Stimulated activated CD8-positive, alpha-beta memory T cell treated with anti-CD3 and anti-CD28 coated beads, Interleukin-2, amount 100 ng/mL, for 48 hours (primary cell): Measurements from ENCODE around the gene CHD5.

ENCODE experiments used
- DNase-seq, 2 donors: peaks; one replicate each; pipeline ENCODE4 v3.0.0-alpha.2; 2020; ENCODE audit warnings: low read depth in 2 of 2

Gene CHD5

DNA sequence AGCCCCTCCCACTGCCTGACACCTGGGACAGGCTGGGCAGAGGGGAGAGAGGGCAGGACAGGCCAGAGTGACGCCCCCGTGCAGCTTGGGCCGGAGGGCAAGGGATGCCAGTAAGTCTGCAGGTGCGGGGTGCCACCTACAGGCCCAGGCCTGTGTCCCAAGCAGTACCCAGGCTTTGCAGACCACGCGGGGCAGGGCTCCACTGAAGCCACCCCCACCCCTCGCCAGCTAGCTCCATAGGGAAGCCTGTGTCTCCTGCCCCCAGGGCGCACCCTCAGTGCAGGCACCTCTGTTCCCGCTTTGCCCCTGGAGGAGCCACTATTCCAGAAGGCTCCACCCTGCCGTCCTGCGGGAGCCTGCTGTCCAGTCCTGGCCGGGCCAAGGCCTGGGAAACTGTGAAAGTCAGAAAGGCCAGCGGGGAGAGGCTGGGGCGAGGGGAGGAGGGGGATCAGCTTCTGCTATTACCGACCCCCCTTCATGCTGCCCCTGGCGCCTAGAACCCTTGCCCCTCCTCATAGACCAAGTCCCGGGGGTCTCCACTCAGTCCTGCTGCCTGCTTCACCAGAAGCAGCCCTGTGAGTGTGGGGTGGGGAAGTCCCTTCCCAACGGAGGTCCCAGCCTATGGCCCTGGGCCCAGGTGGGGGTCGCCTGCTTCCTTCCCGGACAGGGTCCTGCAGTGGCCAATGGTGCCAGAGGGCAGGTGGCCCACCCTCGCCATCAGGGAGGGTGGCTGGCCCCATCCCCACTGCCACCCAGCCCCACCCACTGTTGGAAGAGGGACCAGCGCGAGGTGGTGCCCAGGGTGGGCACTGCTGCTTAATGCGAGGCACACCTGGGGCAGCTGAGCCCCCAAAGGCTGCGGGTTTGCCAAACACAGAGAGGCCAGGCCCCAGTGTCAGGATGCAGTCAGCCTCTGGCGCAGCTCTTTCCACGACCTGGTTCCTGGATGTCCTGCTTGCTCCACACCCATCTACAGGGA, 80.0 kb downstream of the CHD5 start:
- no peak for DNase-seq

DNA sequence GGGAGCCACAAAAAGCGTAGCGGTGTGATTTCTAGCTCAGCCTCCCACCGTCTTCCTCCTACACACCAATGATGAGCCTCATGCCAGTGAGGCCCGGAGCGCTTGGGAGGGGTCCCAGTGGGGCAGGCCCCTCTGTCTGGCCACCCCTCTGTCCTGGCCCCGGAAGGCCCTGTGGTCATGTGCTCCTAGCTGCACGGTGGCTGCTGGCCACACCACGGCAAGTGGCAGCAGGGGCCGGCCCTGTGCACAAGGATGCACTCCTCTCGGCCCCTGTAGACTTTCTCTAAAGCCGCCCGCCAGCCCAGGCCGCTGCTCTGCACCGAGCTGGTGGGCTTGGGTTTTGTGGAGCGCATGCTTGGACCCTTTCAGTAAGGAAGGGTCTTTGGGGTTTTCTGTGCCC, 80.8 kb downstream of the CHD5 start:
- no peak for DNase-seq

DNA sequence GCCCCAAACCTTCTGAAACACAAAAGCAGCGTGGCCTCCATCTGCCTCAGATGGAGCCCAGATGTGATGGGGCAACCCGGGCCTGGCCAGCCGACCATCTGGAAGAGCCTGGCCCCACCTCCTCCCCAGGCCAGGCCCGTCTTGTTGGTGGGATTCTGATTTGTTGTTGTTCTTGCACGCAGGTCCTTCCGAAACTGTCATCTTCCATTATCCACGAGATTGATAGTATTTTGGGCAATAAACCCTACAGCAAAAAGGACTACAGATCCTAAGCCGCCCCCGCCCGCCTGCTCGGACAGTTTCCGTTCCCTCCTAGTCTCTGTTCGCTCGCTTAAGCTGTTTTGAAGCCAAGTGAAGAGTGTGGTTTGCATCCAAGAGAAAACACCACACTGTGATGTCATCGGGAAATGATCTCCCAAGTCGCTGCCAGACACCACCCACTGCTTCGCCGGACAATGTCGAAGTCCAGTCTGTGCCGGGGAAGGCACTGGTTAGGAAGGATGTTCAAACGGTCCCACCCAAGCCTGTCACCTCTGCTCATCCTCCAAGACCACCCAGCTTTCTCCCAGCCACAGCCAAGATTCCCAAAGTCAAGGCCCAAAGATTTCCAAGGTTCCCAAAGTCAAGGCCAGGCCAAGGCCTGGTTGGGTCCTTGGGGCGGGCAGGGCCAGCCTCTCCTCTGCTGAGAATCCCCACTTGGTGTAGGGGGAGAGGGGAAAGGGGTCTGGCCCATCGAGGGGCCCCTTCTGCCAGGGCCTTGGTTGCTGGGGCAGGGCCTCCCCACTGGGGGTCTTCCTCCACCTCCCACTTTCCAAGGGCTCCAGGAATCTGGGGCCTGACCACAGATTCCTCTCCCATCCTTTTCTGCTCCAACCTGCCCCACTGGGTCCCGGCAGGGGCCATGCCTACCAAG, 81.6 kb downstream of the CHD5 start:
- no peak for DNase-seq

DNA sequence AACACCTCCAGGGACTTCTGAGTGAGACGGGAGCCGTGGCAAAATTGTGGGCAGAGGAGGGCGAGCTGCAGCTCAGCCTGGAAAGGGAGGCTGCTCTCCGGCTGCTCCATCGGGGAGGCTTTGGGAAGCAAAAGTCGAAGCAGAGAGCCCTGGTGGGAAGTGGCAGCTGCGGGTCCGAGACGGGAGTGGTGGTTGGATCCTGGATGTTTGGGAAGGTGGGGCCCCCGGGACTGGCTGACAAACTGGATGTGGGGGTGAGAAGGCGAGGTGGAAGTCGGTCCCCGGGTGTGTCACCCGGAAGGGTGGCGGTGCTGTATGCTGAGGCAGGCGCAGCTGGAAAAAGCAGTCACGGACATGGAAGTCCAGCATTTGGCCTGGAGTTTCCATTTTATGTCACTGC, 82.3 kb downstream of the CHD5 start:
- DNase-seq: no peak

DNA sequence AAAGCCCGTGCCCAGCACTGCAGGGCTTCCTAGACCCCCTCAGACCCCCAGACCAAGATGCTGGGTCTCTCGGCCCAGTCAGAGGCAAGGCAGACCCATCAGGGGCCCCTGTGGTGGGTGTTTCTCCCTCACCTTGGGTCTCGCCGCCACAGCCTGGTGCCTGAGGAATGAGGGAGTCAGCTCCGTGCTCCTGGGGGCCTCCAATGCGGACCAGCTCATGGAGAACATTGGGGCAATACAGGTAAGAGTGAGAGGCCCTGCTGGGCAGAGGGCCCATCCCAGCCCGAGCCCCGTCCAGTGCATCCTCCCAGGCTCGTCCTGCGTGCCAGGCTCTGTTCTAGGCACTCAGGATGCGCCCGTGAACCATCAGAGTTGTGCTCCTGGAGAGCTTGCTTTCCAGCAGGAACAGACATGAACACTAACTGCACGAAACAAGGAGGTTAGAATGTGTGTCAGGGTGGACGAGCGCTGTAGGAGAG, 83.0 kb downstream of the CHD5 start:
- DNase-seq: no peak

DNA sequence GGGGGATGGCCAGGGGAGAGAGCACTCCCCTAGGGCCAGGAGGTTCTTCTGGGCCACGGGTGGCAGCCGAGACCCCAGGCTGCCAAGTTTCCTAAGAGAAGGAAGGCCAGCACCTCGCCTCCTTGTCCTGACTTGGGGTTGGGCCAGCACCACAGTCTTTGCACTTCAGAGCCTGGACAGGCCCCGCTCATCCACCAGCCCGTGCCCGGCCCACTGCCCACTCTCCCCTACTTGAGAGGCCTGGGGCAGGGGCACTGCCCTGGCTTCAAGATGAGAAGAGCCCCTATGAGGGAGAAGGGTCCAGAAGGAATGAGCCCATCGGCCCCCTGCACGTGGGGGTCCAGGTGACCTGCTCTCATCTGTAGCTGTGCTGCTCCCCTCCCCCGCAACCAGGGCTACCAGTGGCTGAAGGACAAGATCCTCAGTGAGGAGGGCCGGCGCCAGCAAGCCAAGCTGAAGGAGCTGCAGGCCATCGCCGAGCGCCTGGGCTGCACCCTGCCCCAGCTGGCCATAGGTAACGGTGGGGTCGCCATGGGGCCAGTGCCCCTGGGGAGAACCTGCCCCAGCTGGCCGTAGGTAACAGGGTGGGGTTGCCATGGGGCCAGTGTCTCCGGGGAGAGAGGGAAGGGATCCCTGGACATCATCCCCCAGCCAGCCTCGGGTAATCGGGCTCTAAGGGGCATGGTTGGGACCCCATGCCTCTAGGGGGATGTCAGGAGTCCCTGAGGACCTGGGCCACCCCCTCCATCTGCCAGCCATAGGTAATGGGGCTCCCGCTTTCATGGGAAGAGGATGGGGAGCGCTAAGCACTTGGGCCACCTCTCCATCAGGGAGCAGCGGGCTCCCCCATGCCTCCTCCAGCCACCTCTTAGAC, 83.6 kb downstream of the CHD5 start:
- DNase-seq: no peak

DNA sequence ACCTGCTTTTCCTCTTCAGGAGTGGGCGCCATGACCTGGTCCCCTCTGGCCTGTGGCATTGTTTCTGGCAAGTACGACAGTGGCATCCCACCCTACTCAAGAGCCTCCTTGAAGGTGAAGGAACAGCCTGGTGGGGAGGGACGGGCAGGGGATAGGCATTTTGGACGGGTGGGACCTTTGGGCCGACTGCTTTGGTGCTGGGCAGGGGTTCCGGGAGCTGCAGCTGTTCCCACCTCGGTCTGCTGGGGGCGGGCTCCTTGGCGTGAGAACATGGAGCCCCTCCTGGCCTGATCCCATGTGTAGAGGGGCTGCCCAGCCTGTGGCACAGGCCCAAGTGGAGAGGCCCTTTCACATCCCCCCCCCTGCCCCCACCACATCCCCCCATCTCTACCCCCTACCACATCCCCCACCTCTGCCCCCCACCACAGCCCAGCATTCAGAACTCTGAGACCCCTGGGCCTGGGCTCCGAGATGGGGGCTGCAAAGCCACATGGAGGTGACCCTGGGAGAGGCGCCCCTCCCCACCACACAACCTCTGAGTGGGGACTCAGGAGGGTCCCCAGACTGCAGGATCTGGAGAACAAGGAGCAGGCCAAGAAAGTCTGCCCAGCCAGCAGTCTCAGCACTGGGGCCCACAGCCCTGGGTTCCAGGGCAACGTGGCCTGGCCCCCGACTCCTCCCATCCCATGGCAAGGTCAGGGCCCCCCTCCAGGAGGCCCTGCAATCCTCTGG, 84.4 kb downstream of the CHD5 start:
- DNase-seq: no peak

DNA sequence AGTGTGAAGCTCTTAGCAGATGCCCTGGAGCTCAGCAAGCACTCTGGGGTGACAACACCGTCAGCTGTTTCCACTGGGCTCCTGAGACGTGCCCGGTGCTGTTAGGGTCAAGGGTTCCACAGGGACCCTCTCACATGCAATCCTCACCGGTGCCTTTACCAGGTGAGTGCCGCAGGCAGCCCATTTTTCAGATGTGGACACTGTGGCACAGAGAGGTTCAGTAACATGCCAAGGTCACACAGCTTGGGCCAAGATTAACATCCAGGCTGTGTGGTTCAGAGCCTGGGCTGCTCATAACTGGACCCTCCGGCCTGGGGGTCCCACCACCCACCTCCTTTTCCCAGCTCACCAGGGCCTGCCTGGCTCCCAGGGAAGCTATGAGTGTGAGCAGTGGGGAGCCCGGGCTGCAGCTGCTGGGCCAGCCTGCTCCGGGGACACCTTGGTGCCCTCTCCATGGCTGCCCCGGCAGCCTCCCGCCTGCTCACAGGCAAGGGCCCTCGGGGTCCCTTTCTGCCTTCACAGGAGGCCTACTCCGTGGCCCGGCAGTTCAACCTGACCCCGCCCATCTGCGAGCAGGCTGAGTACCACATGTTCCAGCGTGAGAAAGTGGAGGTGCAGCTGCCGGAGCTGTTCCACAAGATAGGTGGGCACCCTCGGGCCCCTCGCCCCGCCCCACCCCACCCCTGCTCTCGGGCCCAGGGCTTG, 85.2 kb downstream of the CHD5 start:
- DNase-seq: no peak

DNA sequence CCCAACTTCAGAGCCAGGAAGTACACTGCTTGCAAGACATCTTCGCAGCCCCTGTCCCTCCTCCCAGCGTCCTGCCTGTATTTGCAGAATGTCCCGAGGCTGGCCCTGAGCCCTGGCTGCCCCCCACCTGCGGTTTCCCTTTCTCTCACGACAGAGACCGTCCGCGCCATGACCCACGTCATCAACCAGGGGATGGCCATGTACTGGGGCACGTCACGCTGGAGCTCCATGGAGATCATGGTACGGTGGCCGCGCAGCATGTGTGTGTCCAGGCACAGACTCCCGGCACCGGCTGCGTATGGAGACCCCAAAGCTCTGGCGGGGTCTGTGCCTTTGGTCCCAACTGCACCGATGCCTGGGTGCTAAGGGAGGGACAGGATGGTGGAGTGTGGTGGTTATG, 85.9 kb downstream of the CHD5 start:
- no peak for DNase-seq

DNA sequence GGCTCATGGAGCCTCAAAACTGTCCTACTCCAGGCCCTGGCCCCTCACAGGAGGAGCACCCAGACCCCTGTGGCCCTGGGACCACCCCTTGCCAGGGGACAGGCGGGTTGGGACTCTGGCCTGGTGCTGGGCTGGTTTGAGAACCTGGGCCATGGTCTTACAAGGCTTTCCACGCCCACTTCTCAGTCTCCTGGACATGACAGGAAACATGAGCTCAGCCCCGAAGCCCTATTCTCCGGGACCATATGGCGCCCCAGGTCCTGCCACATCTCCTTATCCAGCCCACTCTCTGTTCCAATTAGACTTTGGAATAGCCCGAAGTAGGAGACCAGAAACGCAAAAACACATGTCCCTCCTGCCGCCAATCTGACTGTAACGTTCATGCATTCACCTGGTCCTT, 86.5 kb downstream of the CHD5 start:
- DNase-seq: no peak

DNA sequence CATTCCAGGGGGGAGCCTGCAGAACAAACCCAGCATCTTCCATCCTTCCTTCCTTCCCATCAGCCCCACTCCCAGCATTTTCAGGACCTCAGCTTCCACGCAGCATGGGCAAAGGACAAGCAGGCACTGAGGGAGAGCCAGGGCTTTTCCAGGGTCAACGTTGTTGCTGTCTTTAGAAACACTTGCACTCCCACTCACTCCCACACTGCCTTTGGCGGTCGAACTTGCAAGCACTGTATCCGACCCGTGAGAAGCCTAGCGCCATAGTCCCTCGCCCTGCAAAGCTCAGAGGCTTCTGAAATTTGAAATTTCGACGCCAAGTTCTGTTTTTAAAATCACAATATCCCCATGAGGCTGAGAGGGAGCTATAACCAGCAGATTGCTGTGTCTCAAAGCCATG, 87.0 kb downstream of the CHD5 start:
- no peak for DNase-seq

DNA sequence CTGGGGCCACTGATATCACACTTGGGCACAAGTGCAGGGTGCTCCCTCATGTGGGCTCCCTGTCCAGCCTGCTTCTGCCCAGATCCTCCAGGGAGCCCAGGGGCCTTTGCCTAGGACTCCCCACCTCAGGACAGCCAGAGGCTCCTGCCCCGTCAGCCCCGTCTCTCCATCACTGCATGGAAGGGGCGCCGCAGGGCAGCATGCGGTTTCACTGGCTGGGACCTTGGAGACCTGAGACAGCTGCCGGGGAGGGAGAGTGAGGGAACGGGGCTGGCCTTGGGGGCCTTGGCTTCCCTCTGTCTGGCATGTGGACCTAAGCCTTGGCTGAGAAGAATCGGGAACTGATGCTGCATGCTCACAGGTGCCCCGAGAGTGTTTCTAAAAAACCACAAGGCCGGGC, 87.9 kb downstream of the CHD5 start:
- no peak for DNase-seq

DNA sequence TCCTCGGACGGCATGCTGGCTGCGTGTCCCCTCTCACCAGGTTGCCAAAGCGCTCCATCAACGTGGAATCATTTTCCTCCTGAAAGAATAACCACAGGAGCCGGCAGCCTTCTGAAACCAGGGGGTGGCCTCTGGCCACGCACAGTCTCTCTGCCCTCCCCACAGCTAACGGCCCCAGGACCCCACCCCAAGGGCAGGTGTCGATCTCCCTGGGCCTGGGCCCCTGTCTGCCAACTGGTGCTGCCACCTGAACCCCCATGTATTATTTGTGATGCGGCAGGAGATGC, 88.4 kb downstream of the CHD5 start:
- DNase-seq: no peak

DNA sequence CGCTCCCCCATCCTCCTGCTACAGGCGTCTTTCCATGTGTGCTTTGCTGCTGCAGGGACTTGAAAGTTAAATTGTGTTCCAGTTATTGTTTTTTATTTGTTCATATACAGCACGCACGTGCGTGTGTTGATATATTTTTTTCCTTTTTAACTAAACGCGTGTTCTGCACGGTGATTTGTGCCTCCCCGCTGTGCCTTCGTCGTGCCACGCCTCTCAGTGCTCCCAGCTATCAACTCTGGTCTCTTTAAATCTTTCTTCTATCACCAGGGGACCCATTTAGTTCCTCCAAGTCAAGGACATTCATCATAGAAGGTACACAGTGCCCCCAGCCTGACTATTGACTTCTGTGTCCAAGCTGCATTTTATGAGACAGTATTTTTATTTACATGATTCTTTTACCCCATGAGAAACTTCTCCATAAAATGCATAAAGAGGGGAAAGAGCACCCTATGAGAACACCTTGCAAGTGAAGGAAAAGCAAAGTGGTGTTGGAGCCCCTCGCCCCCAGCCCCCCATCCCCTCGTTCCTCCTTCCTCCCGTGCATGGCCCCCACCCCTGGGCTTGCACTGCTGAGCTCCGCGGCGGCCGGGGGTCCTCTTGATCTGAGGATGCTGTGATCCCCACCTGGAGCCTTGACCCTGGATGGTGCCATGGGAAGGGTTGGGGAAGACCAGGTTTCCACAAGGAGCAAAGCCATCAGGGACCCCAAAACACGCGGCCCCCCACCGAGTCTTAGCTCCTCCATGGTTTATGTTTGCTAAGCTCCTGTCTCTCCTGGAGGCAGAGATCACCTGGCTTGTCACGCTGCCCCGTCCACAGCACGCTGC, 88.9 kb downstream of the CHD5 start:
- DNase-seq: no peak

DNA sequence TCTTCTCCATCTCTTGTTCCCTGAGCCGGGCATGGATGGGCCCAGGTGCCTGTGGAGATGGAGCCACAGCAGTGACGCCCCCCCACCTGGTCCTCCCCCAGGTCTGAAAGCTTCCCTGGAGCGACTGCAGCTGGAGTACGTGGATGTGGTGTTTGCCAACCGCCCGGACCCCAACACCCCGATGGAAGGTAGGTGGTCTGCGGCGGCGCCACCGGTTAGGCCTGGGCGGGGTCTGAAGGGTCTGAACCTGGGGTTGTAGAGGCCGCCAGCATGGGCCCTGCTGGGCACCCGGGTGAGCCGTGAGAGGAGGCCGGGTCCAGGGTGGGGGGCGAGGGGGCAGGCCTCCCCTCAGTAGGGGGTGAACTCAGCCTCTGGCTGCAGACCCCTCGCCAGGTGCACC, 89.8 kb downstream of the CHD5 start:
- DNase-seq: no peak

DNA sequence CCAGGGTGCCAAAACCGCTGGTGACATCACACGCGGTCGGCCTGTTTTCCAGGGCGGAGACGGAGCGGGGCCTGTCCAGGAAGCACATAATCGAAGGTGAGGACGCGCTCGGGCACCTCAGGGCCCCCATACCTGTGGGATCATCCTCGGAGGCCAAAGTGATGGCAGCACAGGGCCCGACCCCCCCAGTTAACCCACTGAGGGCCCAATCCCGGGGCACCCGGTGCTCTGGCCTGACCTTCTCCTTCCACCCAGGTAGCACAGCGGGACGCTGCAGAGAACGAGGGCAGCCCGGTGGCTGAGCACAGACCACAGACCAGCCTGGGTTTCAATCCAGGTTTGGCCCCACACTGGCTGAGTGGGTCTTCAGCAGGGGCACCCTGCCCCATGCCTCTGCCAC, 91.2 kb downstream of the CHD5 start:
- no peak for DNase-seq

DNA sequence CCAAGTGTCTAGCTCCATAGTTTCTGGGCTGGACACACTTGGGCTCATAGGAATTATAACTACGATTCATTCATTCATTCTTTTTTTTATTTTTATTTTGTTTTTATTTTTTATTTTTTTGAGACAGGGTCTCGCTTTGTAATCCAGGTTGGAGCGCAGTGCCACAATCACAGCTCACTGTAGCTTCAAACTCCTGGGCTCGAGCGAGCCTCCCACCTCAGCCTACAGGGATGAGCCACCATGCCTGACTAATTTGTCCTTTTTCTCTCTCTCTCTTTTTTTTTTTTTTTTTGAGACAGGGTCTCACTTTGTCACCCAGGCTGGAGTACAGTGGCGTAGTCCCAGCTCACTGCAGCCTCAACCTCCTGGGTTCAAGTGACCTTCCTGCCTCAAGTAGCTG, 92.2 kb downstream of the CHD5 start:
- no peak for DNase-seq

DNA sequence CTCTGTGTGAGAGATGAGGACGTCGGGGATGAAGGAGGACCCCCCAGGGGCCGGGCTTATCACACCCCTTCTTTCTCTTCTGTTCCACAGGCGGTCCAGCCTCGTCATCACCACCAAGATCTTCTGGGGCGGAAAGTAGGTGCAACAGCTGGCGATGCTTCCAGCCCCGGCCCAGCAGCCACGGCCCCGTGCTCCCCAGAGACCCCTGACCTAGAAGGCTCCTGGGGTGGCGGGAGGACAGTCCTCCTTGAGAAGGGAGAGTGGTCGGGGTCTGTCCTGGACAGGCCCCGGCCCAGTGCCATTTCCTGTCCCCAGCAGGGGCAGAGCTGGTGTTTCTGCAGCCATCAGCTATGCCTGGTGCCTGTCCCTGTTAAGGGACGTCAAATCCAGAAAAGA, 92.7 kb downstream of the CHD5 start:
- no peak for DNase-seq

DNA sequence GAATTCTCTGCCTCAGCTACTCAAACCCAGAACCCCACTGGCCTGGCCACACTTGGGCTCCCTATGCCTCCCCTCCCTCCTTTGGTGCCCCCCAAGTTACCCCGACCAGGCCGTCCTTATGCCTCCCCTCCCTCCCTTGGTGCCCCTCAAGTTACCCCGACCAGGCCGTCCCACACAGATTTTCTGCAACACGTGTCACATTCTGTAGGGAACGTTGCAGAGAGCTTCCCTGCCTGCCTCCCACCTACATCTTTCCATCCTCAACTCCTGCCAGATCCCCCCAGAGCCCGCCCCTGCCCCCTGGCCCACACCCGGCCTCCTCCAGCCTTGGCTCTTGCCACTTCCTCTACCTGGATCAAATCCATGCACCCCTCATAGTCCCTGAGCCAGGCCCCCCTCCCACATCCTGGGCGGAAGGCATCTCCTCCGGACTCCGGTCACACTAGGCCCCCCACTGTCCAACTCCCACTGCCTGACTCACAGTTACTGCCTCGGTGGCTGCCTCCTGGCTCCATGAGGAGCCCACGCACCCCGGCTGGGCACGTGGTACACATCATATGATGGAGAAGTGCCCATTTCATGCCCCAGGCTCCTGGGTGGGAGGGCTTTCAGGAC, 93.3 kb downstream of the CHD5 start:
- no peak for DNase-seq
